ENCODE results near the gene PLCB1.

PLCB1 gene

GRCh38 chr20:8862092-8862491 is 730.0 kb downstream of the PLCB1 start:
- H3K4me2 ChIP-seq (ENCODE audit: low read length) = no peak overlapping the region
- no peaks in the 10 kb centered on the region for H3K4me1 ChIP-seq (ENCODE audit: insufficient read depth, low read length, severe bottlenecking)
- no peak overlapping the region for H3K4me3 ChIP-seq (ENCODE audit: low read depth, low read length, poor library complexity, severe bottlenecking)
- H2AFZ ChIP-seq (ENCODE audit: low read length) = no peak overlapping the region
- no peaks in the 10 kb centered on the region for H3F3A ChIP-seq (ENCODE audit: insufficient read depth, low read length)
- no peak for TF ChIP-seq CTCF (IDR thresholded peaks at IDR 0.05; ENCODE audit: low read length)
- no peak for TF ChIP-seq EZH2 (IDR thresholded peaks at IDR 0.05; ENCODE audit: borderline replicate concordance, low read length)
- no peaks in the 10 kb centered on the region for H3K79me2 ChIP-seq (ENCODE audit: insufficient read depth, low read length)
- no peaks in the 10 kb centered on the region for H3K9me3 ChIP-seq (ENCODE audit: low read length)
- no peaks in the 10 kb centered on the region for H3K36me3 ChIP-seq (ENCODE audit: insufficient read depth, low read length)
- H3K9ac ChIP-seq (ENCODE audit: low read length) = no peak overlapping the region
- no peaks in the 10 kb centered on the region for H3K9me2 ChIP-seq (ENCODE audit: low read depth, low read length)
- H4K20me1 ChIP-seq (ENCODE audit: insufficient read depth, low read length) = no peaks in the 10 kb centered on the region
- H3K27me3 ChIP-seq (ENCODE audit: insufficient read depth, low read length) = no peaks in the 10 kb centered on the region
- no peak overlapping the region for H3K27ac ChIP-seq (ENCODE audit: low read depth, low read length, poor library complexity, severe bottlenecking)

- no peak overlapping the region for H3K4me2 ChIP-seq (ENCODE audit: low read length)
- H3K27ac ChIP-seq (ENCODE audit: low read depth, low read length, poor library complexity, severe bottlenecking) = no peak overlapping the region
- H3K79me2 ChIP-seq (ENCODE audit: insufficient read depth, low read length) = no peaks in the 10 kb centered on the region
- TF ChIP-seq EZH2 (IDR thresholded peaks at IDR 0.05; ENCODE audit: borderline replicate concordance, low read length) (no peak), CTCF (IDR thresholded peaks at IDR 0.05; ENCODE audit: low read length) (no peak)
- no peaks in the 10 kb centered on the region for H3K36me3 ChIP-seq (ENCODE audit: insufficient read depth, low read length)
- no peak overlapping the region for H3K4me3 ChIP-seq (ENCODE audit: low read depth, low read length, poor library complexity, severe bottlenecking)
- H3K27me3 ChIP-seq (ENCODE audit: insufficient read depth, low read length) = no peaks in the 10 kb centered on the region
- H3K9me3 ChIP-seq (ENCODE audit: low read length) = no peaks in the 10 kb centered on the region
- no peak overlapping the region for H3K9ac ChIP-seq (ENCODE audit: low read length)
- no peaks in the 10 kb centered on the region for H3K9me2 ChIP-seq (ENCODE audit: low read depth, low read length)
- H2AFZ ChIP-seq (ENCODE audit: low read length) = no peak overlapping the region
- H3K4me1 ChIP-seq (ENCODE audit: insufficient read depth, low read length, severe bottlenecking) = no peaks in the 10 kb centered on the region
- no peaks in the 10 kb centered on the region for H4K20me1 ChIP-seq (ENCODE audit: insufficient read depth, low read length)
- H3F3A ChIP-seq (ENCODE audit: insufficient read depth, low read length) = no peaks in the 10 kb centered on the region
These were observed 733.6 kb downstream of the PLCB1 start for GRCh38 chr20:8865636-8866035.

- Histone ChIP-seq H3K36me3 (ENCODE audit: insufficient read depth, low read length) (no peaks in the 10 kb centered on the region), H3K4me1 (ENCODE audit: insufficient read depth, low read length, severe bottlenecking) (no peaks in the 10 kb centered on the region), H3K4me2 (ENCODE audit: low read length) (no peak overlapping the region), H3K27ac (ENCODE audit: low read depth, low read length, poor library complexity, severe bottlenecking) (no peak overlapping the region), H3F3A (ENCODE audit: insufficient read depth, low read length) (no peaks in the 10 kb centered on the region), H3K9ac (ENCODE audit: low read length) (no peak overlapping the region), H3K9me2 (ENCODE audit: low read depth, low read length) (no peaks in the 10 kb centered on the region), H4K20me1 (ENCODE audit: insufficient read depth, low read length) (no peaks in the 10 kb centered on the region), H3K79me2 (ENCODE audit: insufficient read depth, low read length) (no peaks in the 10 kb centered on the region), H2AFZ (ENCODE audit: low read length) (no peak overlapping the region), H3K27me3 (ENCODE audit: insufficient read depth, low read length) (no peaks in the 10 kb centered on the region), H3K9me3 (ENCODE audit: low read length) (no peaks in the 10 kb centered on the region), H3K4me3 (ENCODE audit: low read depth, low read length, poor library complexity, severe bottlenecking) (no peak overlapping the region)
- no peak for TF ChIP-seq CTCF (IDR thresholded peaks at IDR 0.05; ENCODE audit: low read length)
- TF ChIP-seq EZH2 (IDR thresholded peaks at IDR 0.05; ENCODE audit: borderline replicate concordance, low read length) = no peak
These were observed 735.1 kb downstream of the PLCB1 start for GRCh38 chr20:8867038-8867740.
